MCF 10A (cell line): ENCODE results near the gene PIK3CB. TPM values are rescaled to one million over a fixed set of nuclear protein-coding genes. Genes with fewer than 3 reads are reported as not detected.
A peak's percentile ranks its signal among the peaks of the same experiment; 100 is the strongest.

ENCODE experiments used
- Bru-seq: library from RNA; stranded (reverse); fragments of 400-500 nt; gene quantifications from one replicate; lab custom pipeline; 2021; lab: Mats Ljungman, UMichigan
- BruChase-seq, 2 experiments: library from RNA; stranded (reverse); fragments of 400-500 nt; gene quantifications; one replicate each; lab custom pipeline; 2021; lab: Mats Ljungman, UMichigan
- BruUV-seq: library from RNA; stranded (reverse); fragments of 400-500 nt; replicated peaks from 2 replicates; lab custom pipeline; 2021; lab: Mats Ljungman, UMichigan
- CTCF ChIA-PET: fragments of 300-600 bp; sonication (Branson Sonifier 250); formaldehyde crosslinking; extraction: SDS; loops from one replicate; lab custom pipeline; 2021; ENCODE audit warnings: antibody characterized with exemption, inconsistent platforms; lab: Yijun Ruan, JAX
- POLR2A ChIA-PET: fragments of 300-600, 350-650 bp; sonication (Branson Sonifier 250); formaldehyde crosslinking; extraction: SDS; loops from one replicate; lab custom pipeline; 2020; ENCODE audit warnings: antibody characterized with exemption, inconsistent platforms; lab: Yijun Ruan, JAX
- DNase-seq: peaks from one replicate; pipeline ENCODE4 v3.0.0-alpha.2; 2018; ENCODE audit not compliant: unreplicated experiment
- H3K27ac Mint-ChIP-seq: one replicate; pipeline ENCODE4 v1.8.0; 2022; ENCODE audit warnings: mild to moderate bottlenecking, low read depth, mixed read lengths; ENCODE audit not compliant: unreplicated experiment
- H3K27me3 Mint-ChIP-seq: one replicate; pipeline ENCODE4 v1.8.0; 2022; ENCODE audit warnings: mixed read lengths; ENCODE audit not compliant: insufficient read depth, unreplicated experiment
- H3K36me3 Mint-ChIP-seq: one replicate; pipeline ENCODE4 v1.8.0; 2022; ENCODE audit warnings: mild to moderate bottlenecking, moderate library complexity, mixed read lengths; ENCODE audit not compliant: insufficient read depth, unreplicated experiment
- H3K4me1 Mint-ChIP-seq: one replicate; pipeline ENCODE4 v1.8.0; 2022; ENCODE audit warnings: mixed read lengths; ENCODE audit not compliant: insufficient read depth, unreplicated experiment
- H3K4me3 Mint-ChIP-seq: one replicate; pipeline ENCODE4 v1.8.0; 2022; ENCODE audit warnings: mild to moderate bottlenecking, moderate library complexity, mixed read lengths; ENCODE audit not compliant: unreplicated experiment
- H3K9me3 Mint-ChIP-seq: one replicate; pipeline ENCODE4 v1.8.0; 2022; ENCODE audit warnings: mixed read lengths; ENCODE audit not compliant: unreplicated experiment
- intact Hi-C: fragments of 100-400 bp; cut with micrococcal nuclease; formaldehyde crosslinking; loops from 2 replicates; pipeline ENCODE4 v1.14.1; 2022
- long read RNA-seq: library from polyadenylated mRNA; stranded (forward); transcript quantifications from one replicate; pipeline ENCODE4 v2.0.0, GENCODE V29; 2022
- total RNA-seq: library from RNA; stranded (reverse); gene quantifications from 2 replicates; pipeline ENCODE4 v1.2.3, GENCODE V29; 2022
- TF ChIP-seq, protein P1 (sequence below): fragments of 200-600 bp; IDR thresholded peaks from one replicate; pipeline ENCODE4 v1.8.0; 2022; ENCODE audit warnings: antibody characterized with exemption, mild to moderate bottlenecking; ENCODE audit not compliant: unreplicated experiment

Gene PIK3CB
- total RNA-seq (21.0 and 21.1 TPM in 2 replicates), Bru-seq, nascent RNA (percentile 71 among the genes with signal in this experiment), BruChase-seq, experiment 1, labeled RNA remaining after a 6-hour chase (percentile 66 among the genes with signal in this experiment), BruChase-seq, experiment 2, labeled RNA remaining after a 2-hour chase (percentile 65 among the genes with signal in this experiment)
- long read RNA-seq, full-length matches to known transcripts, result 3 of 38 reads
- long read RNA-seq, partial matches to known transcripts, result 3 of 38 reads
- long read RNA-seq, other reads (novel, unspliced or antisense), result 32 of 38 reads

- peak; percentile 85 for DNase-seq
- Mint-ChIP-seq H3K27ac (peak within 1 kb of the TSS; percentile 90), H3K9me3 (no peaks in the 10 kb centered on the region), H3K27me3 (no peaks in the 10 kb centered on the region), H3K4me3 (peak within 1 kb of the TSS; percentile 82), H3K4me1 (peaks cover 21% of the 10 kb centered on the region), H3K36me3 (no peaks in the 10 kb centered on the region)
- POLR2A ChIA-PET, result interaction anchor here (0.7 to 3.2 kb wide), 16 partner anchors 9 to 528 kb away, joined by 3 to 28 read pairs (median 4); partner anchors contain the start of gene CEP70
- CTCF ChIA-PET, result interaction anchor here (0.5 to 2.6 kb wide), 7 partner anchors 26 to 227 kb away, joined by 3 to 15 read pairs (median 3); no protein-coding TSS in a partner anchor
- no TSS peak for BruUV-seq
- TF ChIP-seq, protein P1, sequence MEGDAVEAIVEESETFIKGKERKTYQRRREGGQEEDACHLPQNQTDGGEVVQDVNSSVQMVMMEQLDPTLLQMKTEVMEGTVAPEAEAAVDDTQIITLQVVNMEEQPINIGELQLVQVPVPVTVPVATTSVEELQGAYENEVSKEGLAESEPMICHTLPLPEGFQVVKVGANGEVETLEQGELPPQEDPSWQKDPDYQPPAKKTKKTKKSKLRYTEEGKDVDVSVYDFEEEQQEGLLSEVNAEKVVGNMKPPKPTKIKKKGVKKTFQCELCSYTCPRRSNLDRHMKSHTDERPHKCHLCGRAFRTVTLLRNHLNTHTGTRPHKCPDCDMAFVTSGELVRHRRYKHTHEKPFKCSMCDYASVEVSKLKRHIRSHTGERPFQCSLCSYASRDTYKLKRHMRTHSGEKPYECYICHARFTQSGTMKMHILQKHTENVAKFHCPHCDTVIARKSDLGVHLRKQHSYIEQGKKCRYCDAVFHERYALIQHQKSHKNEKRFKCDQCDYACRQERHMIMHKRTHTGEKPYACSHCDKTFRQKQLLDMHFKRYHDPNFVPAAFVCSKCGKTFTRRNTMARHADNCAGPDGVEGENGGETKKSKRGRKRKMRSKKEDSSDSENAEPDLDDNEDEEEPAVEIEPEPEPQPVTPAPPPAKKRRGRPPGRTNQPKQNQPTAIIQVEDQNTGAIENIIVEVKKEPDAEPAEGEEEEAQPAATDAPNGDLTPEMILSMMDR, result no peak
- intact Hi-C loops, result loop anchor here (1.0 to 10.0 kb wide), 5 partner anchors 60 to 340 kb away; partner anchors contain the start of gene CEP70
These were observed at the start of gene PIK3CB for GRCh38 chr3:138834596-138835396. PIK3CB (minus strand) TSS chr3:138834928; CDS start chr3:138759343, 75,585 bp downstream.

GRCh38 chr3:138881233-138881632 is 46.5 kb upstream of the PIK3CB start:
- no peaks in the 10 kb centered on the region for H3K9me3 Mint-ChIP-seq
- CTCF ChIA-PET, result interaction anchor here (0.5 to 0.9 kb wide), 3 partner anchors 42 to 267 kb away, joined by 3 to 4 read pairs (median 3); no protein-coding TSS in a partner anchor
- no peaks in the 10 kb centered on the region for H3K27me3 Mint-ChIP-seq
- no peaks in the 10 kb centered on the region for H3K36me3 Mint-ChIP-seq
- intact Hi-C loops, result no loop called here
- H3K27ac Mint-ChIP-seq, result no peak overlapping the region
- TF ChIP-seq, protein P1, result no peak
- DNase-seq, result no peak
- no TSS peak for BruUV-seq
- H3K4me3 Mint-ChIP-seq, result no peak overlapping the region
- POLR2A ChIA-PET, result interaction anchor here (1.0 kb wide), 1 partner anchor 35 kb away, joined by 3 read pairs; no protein-coding TSS in a partner anchor
- no peaks in the 10 kb centered on the region for H3K4me1 Mint-ChIP-seq

DNA sequence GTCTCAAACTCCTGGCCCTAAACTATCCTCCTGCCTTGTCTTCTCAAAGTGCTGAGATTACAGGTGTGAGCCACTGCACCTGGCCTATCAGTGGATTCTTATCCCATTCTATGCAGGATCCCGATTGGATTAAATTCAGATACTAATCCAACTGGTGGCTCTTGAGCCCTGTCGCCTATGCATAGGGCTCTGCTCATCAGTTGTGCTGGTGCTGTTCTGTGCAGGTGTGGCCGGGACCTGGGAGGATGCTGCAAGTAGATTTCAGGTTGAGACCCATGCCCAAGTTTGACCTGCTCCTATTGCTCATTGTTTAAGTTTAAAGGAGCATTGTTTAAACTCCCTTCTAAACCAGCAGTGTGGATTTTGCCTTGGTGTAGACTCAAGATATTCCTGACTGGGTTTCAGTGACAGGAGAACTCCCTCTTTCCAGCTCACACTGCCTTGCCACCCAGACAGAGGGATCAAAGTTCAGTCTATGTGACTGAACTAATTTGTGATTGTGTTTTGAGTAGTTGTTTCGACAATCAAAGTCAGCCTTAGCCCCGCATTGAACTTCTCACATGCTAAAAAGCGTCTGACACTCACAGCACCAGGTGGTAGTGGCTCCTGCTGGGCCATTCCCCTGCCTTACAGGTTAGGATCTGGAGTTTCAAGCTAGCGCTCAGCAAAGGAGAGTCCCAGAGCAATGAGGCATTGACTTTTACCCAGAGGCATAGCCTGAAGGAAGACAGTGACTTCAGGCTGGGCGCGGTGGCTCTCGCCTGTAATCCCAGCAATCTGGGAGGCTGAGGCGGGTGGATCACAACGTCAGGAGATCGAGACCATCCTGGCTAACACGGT is 45.0 kb upstream of the PIK3CB start:
- no peaks in the 10 kb centered on the region for H3K27me3 Mint-ChIP-seq
- ChIA-PET CTCF (interaction anchor here (1.4 kb wide), 1 partner anchor 36 kb away, joined by 3 read pairs; no protein-coding TSS in a partner anchor), POLR2A (interaction anchor here (0.7 kb wide), 1 partner anchor 165 kb away, joined by 3 read pairs; no protein-coding TSS in a partner anchor)
- no peaks in the 10 kb centered on the region for H3K9me3 Mint-ChIP-seq
- TF ChIP-seq, protein P1, result no peak
- intact Hi-C loops, result no loop called here
- no peak overlapping the region for H3K27ac Mint-ChIP-seq
- no peaks in the 10 kb centered on the region for H3K36me3 Mint-ChIP-seq
- no TSS peak for BruUV-seq
- no peak for DNase-seq
- no peaks in the 10 kb centered on the region for H3K4me1 Mint-ChIP-seq
- H3K4me3 Mint-ChIP-seq, result no peak overlapping the region
